Measurements from ENCODE around the gene LARP4B.
A peak's percentile ranks its signal among the peaks of the same experiment; 100 is the strongest.

Gene LARP4B

GRCh38 chr10:931326-932318, at the start of gene LARP4B:
TSS of gene LARP4B (minus strand) at chr10:931705. CDS start at chr10:885721, 45,984 bp downstream.
- Histone ChIP-seq H3K9ac (ENCODE audit: low read length) (peak within 1 kb of the TSS; percentile 83), H3K4me3 (ENCODE audit: low read length) (peak within 1 kb of the TSS; percentile 92), H3K9me3 (ENCODE audit: control insufficient read depth, low read length) (no peaks in the 10 kb centered on the region), H3K36me3 (ENCODE audit: control insufficient read depth, insufficient read depth, low read length, severe bottlenecking) (no peaks in the 10 kb centered on the region), H3K27me3 (replicated peaks; ENCODE audit: control insufficient read depth, insufficient read depth, low read length) (no peaks in the 10 kb centered on the region), H3K4me1 (ENCODE audit: control insufficient read depth, insufficient read depth, low read length) (peaks cover 14% of the 10 kb centered on the region)
- peak; percentile 99 for DNase-seq (ENCODE audit: low read depth)

- no peaks in the 10 kb centered on the region for H3K27me3 ChIP-seq (replicated peaks; ENCODE audit: control insufficient read depth, insufficient read depth, low read length)
- no peak overlapping the region for H3K4me3 ChIP-seq (ENCODE audit: low read length)
- no peaks in the 10 kb centered on the region for H3K36me3 ChIP-seq (ENCODE audit: control insufficient read depth, insufficient read depth, low read length, severe bottlenecking)
- H3K9ac ChIP-seq (ENCODE audit: low read length), result no peak overlapping the region
- H3K4me1 ChIP-seq (ENCODE audit: control insufficient read depth, insufficient read depth, low read length), result no peaks in the 10 kb centered on the region
- DNase-seq (ENCODE audit: low read depth), result no peak
- peaks cover 23% of the 10 kb centered on the region for H3K9me3 ChIP-seq (ENCODE audit: control insufficient read depth, low read length)
These were observed 49.1 kb upstream of the LARP4B start for GRCh38 chr10:980468-981093.

- Histone ChIP-seq H3K9me3 (ENCODE audit: control insufficient read depth, low read length) (peaks cover 23% of the 10 kb centered on the region), H3K4me3 (ENCODE audit: low read length) (no peak overlapping the region), H3K27me3 (replicated peaks; ENCODE audit: control insufficient read depth, insufficient read depth, low read length) (no peaks in the 10 kb centered on the region), H3K36me3 (ENCODE audit: control insufficient read depth, insufficient read depth, low read length, severe bottlenecking) (no peaks in the 10 kb centered on the region), H3K9ac (ENCODE audit: low read length) (no peak overlapping the region), H3K4me1 (ENCODE audit: control insufficient read depth, insufficient read depth, low read length) (no peaks in the 10 kb centered on the region)
- no peak for DNase-seq (ENCODE audit: low read depth)
These were observed 47.4 kb upstream of the LARP4B start for GRCh38 chr10:978826-979421.

GRCh38 chr10:976316-976715, 44.8 kb upstream of the LARP4B start:
- Histone ChIP-seq H3K9me3 (ENCODE audit: control insufficient read depth, low read length) (peaks cover 23% of the 10 kb centered on the region), H3K36me3 (ENCODE audit: control insufficient read depth, insufficient read depth, low read length, severe bottlenecking) (no peaks in the 10 kb centered on the region), H3K4me3 (ENCODE audit: low read length) (no peak overlapping the region), H3K4me1 (ENCODE audit: control insufficient read depth, insufficient read depth, low read length) (peaks cover 6% of the 10 kb centered on the region), H3K27me3 (replicated peaks; ENCODE audit: control insufficient read depth, insufficient read depth, low read length) (no peaks in the 10 kb centered on the region), H3K9ac (ENCODE audit: low read length) (no peak overlapping the region)
- DNase-seq (ENCODE audit: low read depth), result no peak

- H3K27me3 ChIP-seq (replicated peaks; ENCODE audit: control insufficient read depth, insufficient read depth, low read length), result no peaks in the 10 kb centered on the region
- no peak overlapping the region for H3K4me3 ChIP-seq (ENCODE audit: low read length)
- H3K9me3 ChIP-seq (ENCODE audit: control insufficient read depth, low read length), result peaks cover 16% of the 10 kb centered on the region
- no peaks in the 10 kb centered on the region for H3K36me3 ChIP-seq (ENCODE audit: control insufficient read depth, insufficient read depth, low read length, severe bottlenecking)
- no peak for DNase-seq (ENCODE audit: low read depth)
- no peak overlapping the region for H3K9ac ChIP-seq (ENCODE audit: low read length)
- H3K4me1 ChIP-seq (ENCODE audit: control insufficient read depth, insufficient read depth, low read length), result peaks cover 21% of the 10 kb centered on the region
These were observed 43.2 kb upstream of the LARP4B start for GRCh38 chr10:974785-975074.

- Histone ChIP-seq H3K27me3 (replicated peaks; ENCODE audit: control insufficient read depth, insufficient read depth, low read length) (no peaks in the 10 kb centered on the region), H3K9me3 (ENCODE audit: control insufficient read depth, low read length) (peaks cover 13% of the 10 kb centered on the region), H3K9ac (ENCODE audit: low read length) (no peak overlapping the region), H3K4me3 (ENCODE audit: low read length) (no peak overlapping the region), H3K36me3 (ENCODE audit: control insufficient read depth, insufficient read depth, low read length, severe bottlenecking) (no peaks in the 10 kb centered on the region), H3K4me1 (ENCODE audit: control insufficient read depth, insufficient read depth, low read length) (peaks cover 21% of the 10 kb centered on the region)
- no peak for DNase-seq (ENCODE audit: low read depth)
These were observed 42.7 kb upstream of the LARP4B start for GRCh38 chr10:974038-974784.

GRCh38 chr10:972763-973162, 41.3 kb upstream of the LARP4B start:
- H3K4me1 ChIP-seq (ENCODE audit: control insufficient read depth, insufficient read depth, low read length), result peaks cover 21% of the 10 kb centered on the region
- DNase-seq (ENCODE audit: low read depth), result no peak
- H3K4me3 ChIP-seq (ENCODE audit: low read length), result no peak overlapping the region
- H3K9me3 ChIP-seq (ENCODE audit: control insufficient read depth, low read length), result no peaks in the 10 kb centered on the region
- H3K36me3 ChIP-seq (ENCODE audit: control insufficient read depth, insufficient read depth, low read length, severe bottlenecking), result no peaks in the 10 kb centered on the region
- no peaks in the 10 kb centered on the region for H3K27me3 ChIP-seq (replicated peaks; ENCODE audit: control insufficient read depth, insufficient read depth, low read length)
- no peak overlapping the region for H3K9ac ChIP-seq (ENCODE audit: low read length)

- H3K4me1 ChIP-seq (ENCODE audit: control insufficient read depth, insufficient read depth, low read length), result peaks cover 21% of the 10 kb centered on the region
- H3K4me3 ChIP-seq (ENCODE audit: low read length), result peak overlapping the region; percentile 65
- H3K9ac ChIP-seq (ENCODE audit: low read length), result peak overlapping the region; percentile 72
- no peaks in the 10 kb centered on the region for H3K27me3 ChIP-seq (replicated peaks; ENCODE audit: control insufficient read depth, insufficient read depth, low read length)
- no peak for DNase-seq (ENCODE audit: low read depth)
- peaks cover 3% of the 10 kb centered on the region for H3K9me3 ChIP-seq (ENCODE audit: control insufficient read depth, low read length)
- no peaks in the 10 kb centered on the region for H3K36me3 ChIP-seq (ENCODE audit: control insufficient read depth, insufficient read depth, low read length, severe bottlenecking)
These were observed 40.1 kb upstream of the LARP4B start for GRCh38 chr10:971613-972012.

GRCh38 chr10:971150-971542, 39.6 kb upstream of the LARP4B start:
- Histone ChIP-seq H3K36me3 (ENCODE audit: control insufficient read depth, insufficient read depth, low read length, severe bottlenecking) (no peaks in the 10 kb centered on the region), H3K9me3 (ENCODE audit: control insufficient read depth, low read length) (peaks cover 3% of the 10 kb centered on the region), H3K9ac (ENCODE audit: low read length) (peak overlapping the region; percentile 72), H3K4me3 (ENCODE audit: low read length) (peak overlapping the region; percentile 65), H3K27me3 (replicated peaks; ENCODE audit: control insufficient read depth, insufficient read depth, low read length) (no peaks in the 10 kb centered on the region), H3K4me1 (ENCODE audit: control insufficient read depth, insufficient read depth, low read length) (peaks cover 21% of the 10 kb centered on the region)
- DNase-seq (ENCODE audit: low read depth), result peak; percentile 37

GRCh38 chr10:970311-971149, 39.0 kb upstream of the LARP4B start:
- Histone ChIP-seq H3K4me1 (ENCODE audit: control insufficient read depth, insufficient read depth, low read length) (peaks cover 21% of the 10 kb centered on the region), H3K27me3 (replicated peaks; ENCODE audit: control insufficient read depth, insufficient read depth, low read length) (no peaks in the 10 kb centered on the region), H3K4me3 (ENCODE audit: low read length) (peak overlapping the region; percentile 65), H3K9ac (ENCODE audit: low read length) (peak overlapping the region; percentile 72), H3K36me3 (ENCODE audit: control insufficient read depth, insufficient read depth, low read length, severe bottlenecking) (no peaks in the 10 kb centered on the region), H3K9me3 (ENCODE audit: control insufficient read depth, low read length) (peaks cover 3% of the 10 kb centered on the region)
- peak; percentile 42 for DNase-seq (ENCODE audit: low read depth)

Data from adipocyte (in vitro differentiated cells).